ENCODE data around the gene HBG2.
"Not testable (repeated sequence)": the region's sequence is repeated elsewhere in the genome, so short reads cannot be mapped to it uniquely, and the experiment has no call there.

HBG2 gene

GRCh38 chr11:5254646-5255413 is at the start of gene HBG2:
HBG2 (minus strand) TSS chr11:5254781; CDS start chr11:5254728, 53 bp downstream.
- DNase-seq (ENCODE audit: low read depth in 2 of 2) = not testable (repeated sequence)

- DNase-seq (ENCODE audit: low read depth in 2 of 2) = no peak
Observed at GRCh38 chr11:5304046-5304445, 49.5 kb upstream of the HBG2 start.

DNA sequence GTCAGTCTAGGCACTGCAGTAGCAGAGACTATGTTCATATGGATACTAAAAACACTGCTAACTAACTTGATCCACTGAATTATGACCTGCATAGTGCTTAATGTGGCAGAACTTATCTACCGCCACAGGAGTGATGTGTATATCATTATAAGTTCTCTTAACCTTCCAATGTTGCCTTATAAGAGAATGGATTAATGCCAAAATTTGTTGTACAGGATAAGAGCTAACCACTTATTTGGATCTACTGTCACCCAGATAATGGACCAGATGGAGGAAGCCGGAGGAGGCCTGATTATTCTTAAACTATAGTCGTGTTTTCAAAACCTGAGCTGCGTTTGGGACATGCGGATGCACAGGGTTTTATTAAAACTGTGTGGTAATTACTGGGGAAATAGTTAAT is 49.0 kb upstream of the HBG2 start:
- DNase-seq (ENCODE audit: low read depth in 2 of 2) = no peak

- DNase-seq (ENCODE audit: low read depth in 2 of 2) = no peak
Observed at GRCh38 chr11:5301846-5302245, 47.3 kb upstream of the HBG2 start, which contains the start of gene OR51B4. OR51B4 (minus strand) TSS chr11:5301946; CDS start chr11:5301946, 0 bp downstream.

- DNase-seq (ENCODE audit: low read depth in 2 of 2) = no peak
Observed at GRCh38 chr11:5300251-5300650, 45.7 kb upstream of the HBG2 start.

DNA sequence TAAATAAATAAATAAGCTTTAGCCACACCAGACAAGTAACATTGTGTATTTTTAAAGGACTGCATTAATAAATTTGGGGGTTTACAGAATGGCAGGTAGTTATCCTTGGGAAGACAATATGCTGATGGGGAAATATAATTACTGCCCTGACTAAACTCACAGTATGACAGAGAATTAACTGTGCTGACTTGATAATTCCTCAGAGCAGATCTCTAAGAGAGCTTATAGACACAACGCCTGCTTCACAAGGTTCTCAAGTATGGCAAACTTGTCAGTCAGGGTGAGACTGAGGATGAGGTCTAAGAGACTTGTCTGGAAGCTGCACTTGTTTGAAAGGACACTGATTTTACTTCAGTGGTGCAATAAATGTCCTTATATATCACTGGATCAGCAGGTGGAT is 43.9 kb upstream of the HBG2 start:
- DNase-seq (ENCODE audit: low read depth in 2 of 2) = no peak

DNA sequence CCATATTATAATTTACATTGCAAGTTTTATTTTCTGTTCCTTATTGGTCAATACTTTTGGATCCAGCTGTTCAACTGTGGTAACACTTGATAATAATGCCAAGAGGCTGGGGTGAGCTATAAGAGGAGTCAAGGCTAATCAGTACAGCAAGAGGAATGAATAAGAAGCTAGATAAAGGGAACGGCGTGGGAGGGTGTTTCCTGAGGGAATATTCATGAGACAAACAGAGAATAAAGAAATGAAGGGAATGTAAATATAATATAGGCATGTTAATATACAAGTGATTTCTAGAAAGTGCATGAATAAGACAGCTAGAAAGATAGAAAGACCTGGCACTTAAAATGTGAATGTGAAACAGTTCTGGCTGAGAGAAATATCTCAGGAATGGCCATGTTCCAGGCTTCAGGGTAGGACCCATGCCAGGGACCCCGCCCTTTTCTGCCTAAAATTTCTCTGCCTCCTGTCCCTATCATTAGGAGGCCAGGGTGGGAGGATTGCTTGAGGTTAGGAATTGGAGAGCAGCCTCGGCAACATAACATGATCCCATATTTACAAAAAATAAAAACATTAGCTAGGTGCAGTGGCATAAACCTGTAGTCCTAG is 43.2 kb upstream of the HBG2 start:
- no peak for DNase-seq (ENCODE audit: low read depth in 2 of 2)

DNA sequence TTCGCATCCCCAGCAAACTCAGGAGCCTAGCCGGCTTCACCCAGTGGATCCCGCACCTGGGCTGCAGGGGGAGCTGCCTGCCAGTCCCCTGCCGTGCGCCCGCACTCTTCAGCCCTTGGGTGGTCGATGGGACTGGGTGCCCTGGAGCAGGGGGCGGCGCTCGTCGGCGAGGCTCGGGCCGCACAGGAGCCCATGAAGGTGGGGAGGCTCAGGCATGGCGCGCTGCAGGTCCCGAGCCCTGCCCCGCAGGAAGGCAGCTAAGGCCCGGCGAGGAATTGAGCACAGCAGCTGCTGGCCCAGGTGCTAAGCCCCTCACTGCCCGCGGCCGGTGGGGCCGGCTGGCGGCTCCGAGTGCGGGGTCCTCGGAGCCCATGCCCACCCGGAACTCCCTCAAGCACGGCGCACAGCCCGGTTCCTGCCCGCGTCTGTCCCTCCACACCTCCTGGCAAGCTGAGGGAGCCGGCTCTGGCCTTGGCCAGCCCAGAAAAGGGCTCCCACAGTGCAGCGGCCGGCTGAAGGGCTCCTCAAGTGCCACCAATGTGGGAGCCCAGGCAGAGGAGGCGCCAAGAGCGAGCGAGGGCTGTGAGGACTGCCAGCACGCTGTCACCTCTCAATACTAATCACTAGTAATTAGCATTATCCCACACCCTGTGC is 39.9 kb upstream of the HBG2 start:
- not testable (repeated sequence) for DNase-seq (ENCODE audit: low read depth in 2 of 2)

DNA sequence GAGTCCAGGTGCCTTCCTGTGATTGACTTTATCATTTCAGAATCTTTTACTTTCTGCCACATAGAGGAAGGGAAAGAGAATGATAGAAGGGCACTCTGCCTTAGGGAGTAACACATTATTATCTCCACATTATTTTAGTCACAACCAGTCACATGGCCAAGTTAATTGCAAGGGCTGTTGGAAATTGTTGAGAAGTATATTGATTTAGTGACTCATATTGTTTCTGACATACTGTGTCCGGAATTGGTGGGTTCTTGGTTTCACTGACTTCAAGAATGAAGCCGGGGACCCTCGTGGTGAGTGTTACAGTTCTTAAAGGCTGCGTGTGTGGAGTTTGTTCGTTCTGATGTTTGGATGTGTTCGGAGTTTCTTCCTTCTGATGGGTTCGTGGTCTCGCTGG is 38.4 kb upstream of the HBG2 start:
- no peak for DNase-seq (ENCODE audit: low read depth in 2 of 2)

- DNase-seq (ENCODE audit: low read depth in 2 of 2) = no peak
Observed at GRCh38 chr11:5291207-5291838, 36.7 kb upstream of the HBG2 start.

DNA sequence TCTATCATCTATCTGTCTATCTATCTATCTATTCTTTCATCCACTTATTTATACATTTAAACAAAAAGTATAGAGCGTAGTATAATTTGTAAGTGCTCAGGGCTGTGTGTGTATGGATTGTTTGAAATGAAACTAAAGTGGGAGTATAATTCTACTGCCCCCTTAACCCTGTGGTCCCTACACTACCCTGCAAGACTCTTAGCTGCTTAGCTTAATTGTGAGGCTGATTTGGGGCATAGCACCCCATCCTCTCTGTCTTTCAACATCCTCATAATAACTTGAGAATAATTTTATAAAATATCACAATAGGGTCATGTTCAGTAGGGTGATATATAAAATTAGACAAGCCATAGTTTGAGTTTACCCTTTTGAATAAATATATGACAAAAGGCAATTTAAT is 35.5 kb upstream of the HBG2 start:
- no peak for DNase-seq (ENCODE audit: low read depth in 2 of 2)

- no peak for DNase-seq (ENCODE audit: low read depth in 2 of 2)
Observed at GRCh38 chr11:5289696-5290095, 35.1 kb upstream of the HBG2 start.

- DNase-seq (ENCODE audit: low read depth in 2 of 2) = no peak
Observed at GRCh38 chr11:5288906-5289550, 34.4 kb upstream of the HBG2 start.

DNA sequence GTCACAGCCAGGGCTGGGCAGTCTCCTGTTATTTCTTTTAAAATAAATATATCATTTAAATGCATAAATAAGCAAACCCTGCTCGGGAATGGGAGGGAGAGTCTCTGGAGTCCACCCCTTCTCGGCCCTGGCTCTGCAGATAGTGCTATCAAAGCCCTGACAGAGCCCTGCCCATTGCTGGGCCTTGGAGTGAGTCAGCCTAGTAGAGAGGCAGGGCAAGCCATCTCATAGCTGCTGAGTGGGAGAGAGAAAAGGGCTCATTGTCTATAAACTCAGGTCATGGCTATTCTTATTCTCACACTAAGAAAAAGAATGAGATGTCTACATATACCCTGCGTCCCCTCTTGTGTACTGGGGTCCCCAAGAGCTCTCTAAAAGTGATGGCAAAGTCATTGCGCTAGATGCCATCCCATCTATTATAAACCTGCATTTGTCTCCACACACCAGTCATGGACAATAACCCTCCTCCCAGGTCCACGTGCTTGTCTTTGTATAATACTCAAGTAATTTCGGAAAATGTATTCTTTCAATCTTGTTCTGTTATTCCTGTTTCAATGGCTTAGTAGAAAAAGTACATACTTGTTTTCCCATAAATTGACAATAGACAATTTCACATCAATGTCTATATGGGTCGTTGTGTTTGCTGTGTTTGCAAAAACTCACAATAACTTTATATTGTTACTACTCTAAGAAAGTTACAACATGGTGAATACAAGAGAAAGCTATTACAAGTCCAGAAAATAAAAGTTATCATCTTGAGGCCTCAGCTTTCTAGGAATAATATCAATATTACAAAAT is 33.7 kb upstream of the HBG2 start:
- no peak for DNase-seq (ENCODE audit: low read depth in 2 of 2)

DNA sequence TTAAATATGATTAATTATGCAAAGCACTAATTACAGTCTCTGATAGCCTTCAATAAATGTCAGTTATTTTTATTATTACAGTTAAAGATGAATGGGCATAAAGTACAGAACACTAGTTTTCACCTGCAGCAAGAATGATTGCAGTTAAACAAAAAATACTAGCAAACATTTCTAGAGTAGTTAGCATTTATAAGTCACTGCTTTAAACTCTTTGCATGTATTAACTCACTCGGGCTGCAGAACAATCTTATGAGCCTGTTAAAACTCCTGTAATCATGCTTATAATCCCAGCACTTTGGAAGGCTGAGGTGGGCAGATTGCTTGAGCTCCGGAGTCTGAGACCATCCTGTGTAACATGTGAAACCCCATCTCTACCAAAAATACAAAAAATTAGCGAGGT is 32.3 kb upstream of the HBG2 start:
- no peak for DNase-seq (ENCODE audit: low read depth in 2 of 2)

- no peak for DNase-seq (ENCODE audit: low read depth in 2 of 2)
Observed at GRCh38 chr11:5286351-5286750, 31.8 kb upstream of the HBG2 start.

DNA sequence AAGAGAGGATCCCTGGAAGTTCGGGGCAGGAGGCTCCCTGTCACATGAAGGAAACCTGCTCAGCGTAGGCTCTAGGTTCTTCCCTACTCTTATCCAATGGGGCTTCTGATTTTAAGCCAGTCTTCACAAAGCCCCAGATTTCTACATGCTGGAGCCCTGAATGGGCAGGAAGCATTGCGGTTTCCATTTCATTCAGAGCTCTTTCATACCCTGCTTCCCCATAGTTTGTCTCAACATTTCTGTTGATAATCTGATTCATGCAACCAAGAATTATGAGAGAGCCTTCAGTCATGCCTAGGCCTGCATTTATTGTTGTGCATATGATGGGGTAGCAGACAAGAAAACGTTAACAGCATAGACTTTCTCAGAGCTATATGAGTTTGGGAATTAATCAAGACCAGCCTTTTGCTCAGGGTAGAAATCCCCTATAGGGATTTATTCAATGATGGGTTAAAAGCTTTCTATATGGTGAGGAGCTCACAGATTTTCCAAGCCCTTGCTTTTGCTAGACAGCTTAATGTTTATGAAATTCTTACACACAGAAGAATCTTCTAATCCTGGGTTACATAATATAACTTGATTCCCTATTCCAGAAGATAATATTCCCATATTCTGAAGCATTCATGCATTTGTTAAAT is 31.2 kb upstream of the HBG2 start:
- DNase-seq (ENCODE audit: low read depth in 2 of 2) = no peak

- no peak for DNase-seq (ENCODE audit: low read depth in 2 of 2)
Observed at GRCh38 chr11:5284637-5285036, 30.1 kb upstream of the HBG2 start.

DNA sequence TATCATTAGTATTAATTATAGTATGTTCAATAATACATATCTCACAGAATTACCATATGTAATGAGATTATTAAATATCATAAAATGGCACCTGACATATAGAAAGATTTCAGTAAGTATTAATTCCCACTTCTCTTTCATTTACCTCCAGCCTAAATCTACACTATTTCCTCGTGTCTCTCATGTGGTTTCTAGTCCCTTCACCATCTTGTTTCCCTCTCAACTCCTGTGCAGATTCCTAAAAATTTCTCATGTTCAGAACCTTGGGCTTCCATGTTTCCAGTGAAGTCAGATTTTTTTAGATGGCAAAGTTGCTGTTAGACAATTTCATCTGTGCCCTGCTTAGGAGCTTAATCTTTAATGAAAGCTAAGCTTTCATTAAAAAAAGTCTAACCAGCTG is 29.3 kb upstream of the HBG2 start:
- DNase-seq (ENCODE audit: low read depth in 2 of 2) = no peak

GRCh38 chr11:5283086-5283485 is 28.5 kb upstream of the HBG2 start:
- DNase-seq (ENCODE audit: low read depth in 2 of 2) = no peak

DNA sequence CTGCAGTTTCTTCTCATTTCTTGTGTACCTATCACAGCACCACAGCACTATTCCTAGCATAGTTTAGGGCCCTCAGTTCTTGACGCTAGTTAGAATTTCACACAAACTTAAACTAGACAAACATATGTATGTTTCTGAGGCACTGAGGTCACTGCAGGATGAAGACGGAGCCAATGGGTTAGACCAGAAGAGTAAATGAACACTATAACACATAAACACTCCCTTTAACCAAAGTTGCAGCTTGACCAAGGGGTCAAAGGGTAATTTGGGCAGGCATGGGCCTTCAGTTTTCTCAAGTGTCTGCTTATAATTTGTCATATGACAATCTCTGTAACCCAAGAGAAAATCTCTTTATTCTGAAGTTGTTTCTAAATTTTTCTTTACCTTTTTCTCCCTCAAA is 28.0 kb upstream of the HBG2 start:
- DNase-seq (ENCODE audit: low read depth in 2 of 2) = no peak

Measured in stimulated activated CD8-positive, alpha-beta memory T cell treated with anti-CD3 and anti-CD28 coated beads, Interleukin-7, amount 100 ng/mL, for 1 hour (primary cell).